Activated CD8-positive, alpha-beta memory T cell treated with anti-CD3 and anti-CD28 coated beads, Interleukin-2, amount 10 ng/mL, durations not matched to agents 7 days and 5 days (primary cell): Measurements from ENCODE around the gene CENPV. TPM values are rescaled to one million over a fixed set of nuclear protein-coding genes. Genes with fewer than 3 reads are reported as not detected.
"Not testable (repeated sequence)": the region's sequence is repeated elsewhere in the genome, so short reads cannot be mapped to it uniquely, and the experiment has no call there.

Experiments
- ATAC-seq: fragments of 150-1000 bp; cut with Tn5 transposase; one replicate; pipeline ENCODE4 v1.10.0; 2021; ENCODE audit warnings: moderate library complexity
- CTCF ChIA-PET: fragments of 350-600 bp; sonication (Branson Sonifier 250); formaldehyde crosslinking; loops from one replicate; lab custom pipeline; 2021; ENCODE audit warnings: antibody characterized with exemption; lab: Charles Lee
- DNase-seq: peaks from one replicate; pipeline ENCODE4 v3.0.0-alpha.2; 2020
- H3K27ac Mint-ChIP-seq: one replicate; pipeline ENCODE4 v1.8.0; 2021; ENCODE audit warnings: mild to moderate bottlenecking, mixed read lengths
- H3K27me3 Mint-ChIP-seq: one replicate; pipeline ENCODE4 v1.8.0; 2021; ENCODE audit warnings: mixed read lengths
- H3K36me3 Mint-ChIP-seq: one replicate; pipeline ENCODE4 v1.8.0; 2021; ENCODE audit warnings: mild to moderate bottlenecking, mixed read lengths
- H3K4me1 Mint-ChIP-seq: one replicate; pipeline ENCODE4 v1.8.0; 2021; ENCODE audit warnings: mixed read lengths
- H3K4me3 Mint-ChIP-seq: one replicate; pipeline ENCODE4 v1.8.0; 2021; ENCODE audit warnings: mild to moderate bottlenecking, moderate library complexity, mixed read lengths
- H3K9me3 Mint-ChIP-seq: one replicate; pipeline ENCODE4 v1.8.0; 2022; ENCODE audit warnings: low read depth, mixed read lengths
- total RNA-seq, 2 experiments: library from RNA; stranded (reverse); gene quantifications; one replicate each; pipeline ENCODE4 v1.2.3, GENCODE V29; 2021

Gene CENPV
- total RNA-seq, 2 experiments from 2014 or later, result 17.2 to 20.4 TPM

- DNase-seq, result no peak
- Mint-ChIP-seq H3K36me3 (peaks cover 4% of the 10 kb centered on the region), H3K4me3 (no peak overlapping the region), H3K4me1 (no peaks in the 10 kb centered on the region), H3K27ac (no peak overlapping the region), H3K9me3 (no peaks in the 10 kb centered on the region), H3K27me3 (no peaks in the 10 kb centered on the region)
- ATAC-seq, result no peak
- CTCF ChIA-PET, result no interaction called here
Measured at GRCh38 chr17:16328997-16329396, 24.3 kb downstream of the CENPV start.

- no peaks in the 10 kb centered on the region for H3K9me3 Mint-ChIP-seq
- no peaks in the 10 kb centered on the region for H3K4me1 Mint-ChIP-seq
- ATAC-seq (no peak), DNase-seq (no peak)
- no peak overlapping the region for H3K4me3 Mint-ChIP-seq
- H3K27me3 Mint-ChIP-seq, result no peaks in the 10 kb centered on the region
- H3K27ac Mint-ChIP-seq, result no peak overlapping the region
- CTCF ChIA-PET, result interaction anchor here (1.0 to 1.2 kb wide), 3 partner anchors 14 to 24 kb away, joined by 3 to 4 read pairs (median 3); no protein-coding TSS in a partner anchor
- H3K36me3 Mint-ChIP-seq, result peaks cover 5% of the 10 kb centered on the region
Measured at GRCh38 chr17:16327018-16327417, 26.3 kb downstream of the CENPV start.

GRCh38 chr17:16325964-16326363 lies 27.3 kb downstream of the CENPV start:
- Mint-ChIP-seq H3K4me3 (no peak overlapping the region), H3K4me1 (no peaks in the 10 kb centered on the region), H3K27me3 (no peaks in the 10 kb centered on the region), H3K27ac (no peak overlapping the region), H3K9me3 (no peaks in the 10 kb centered on the region), H3K36me3 (peaks cover 5% of the 10 kb centered on the region)
- DNase-seq (no peak), ATAC-seq (no peak)
- CTCF ChIA-PET, result no interaction called here

GRCh38 chr17:16322636-16323035 lies 30.6 kb downstream of the CENPV start:
- CTCF ChIA-PET, result no interaction called here
- ATAC-seq (no peak), DNase-seq (no peak)
- Mint-ChIP-seq H3K4me1 (no peaks in the 10 kb centered on the region), H3K27me3 (no peaks in the 10 kb centered on the region), H3K4me3 (no peak overlapping the region), H3K27ac (no peak overlapping the region), H3K36me3 (peaks cover 7% of the 10 kb centered on the region), H3K9me3 (no peaks in the 10 kb centered on the region)

GRCh38 chr17:16319969-16320368 lies 33.3 kb downstream of the CENPV start:
- DNase-seq (no peak), ATAC-seq (no peak)
- Mint-ChIP-seq H3K36me3 (peaks cover 5% of the 10 kb centered on the region), H3K4me3 (no peak overlapping the region), H3K27me3 (no peaks in the 10 kb centered on the region), H3K9me3 (no peaks in the 10 kb centered on the region), H3K4me1 (no peaks in the 10 kb centered on the region), H3K27ac (no peak overlapping the region)
- CTCF ChIA-PET, result no interaction called here

GRCh38 chr17:16314859-16315258 lies 38.4 kb downstream of the CENPV start:
- Mint-ChIP-seq H3K27ac (no peak overlapping the region), H3K9me3 (no peaks in the 10 kb centered on the region), H3K27me3 (no peaks in the 10 kb centered on the region), H3K4me1 (peaks cover 18% of the 10 kb centered on the region), H3K36me3 (peaks cover 10% of the 10 kb centered on the region), H3K4me3 (no peak overlapping the region)
- ATAC-seq (no peak), DNase-seq (no peak)
- CTCF ChIA-PET, result no interaction called here

GRCh38 chr17:16314189-16314588 lies 39.1 kb downstream of the CENPV start:
- CTCF ChIA-PET, result no interaction called here
- Mint-ChIP-seq H3K27me3 (no peaks in the 10 kb centered on the region), H3K27ac (no peak overlapping the region), H3K4me1 (peaks cover 18% of the 10 kb centered on the region), H3K9me3 (no peaks in the 10 kb centered on the region), H3K4me3 (no peak overlapping the region), H3K36me3 (peaks cover 9% of the 10 kb centered on the region)
- no peak for DNase-seq
- no peak for ATAC-seq

GRCh38 chr17:16313139-16314090 lies 39.9 kb downstream of the CENPV start:
- DNase-seq (no peak), ATAC-seq (no peak)
- CTCF ChIA-PET, result interaction anchor here (0.6 to 1.2 kb wide), 3 partner anchors 9 to 27 kb away, joined by 3 to 5 read pairs (median 3); no protein-coding TSS in a partner anchor
- H3K4me1 Mint-ChIP-seq, result peaks cover 18% of the 10 kb centered on the region
- no peak overlapping the region for H3K27ac Mint-ChIP-seq
- H3K9me3 Mint-ChIP-seq, result no peaks in the 10 kb centered on the region
- H3K4me3 Mint-ChIP-seq, result no peak overlapping the region
- peaks cover 8% of the 10 kb centered on the region for H3K36me3 Mint-ChIP-seq
- H3K27me3 Mint-ChIP-seq, result no peaks in the 10 kb centered on the region

GRCh38 chr17:16312061-16312460 lies 41.2 kb downstream of the CENPV start:
- H3K27me3 Mint-ChIP-seq, ATAC-seq, H3K36me3 Mint-ChIP-seq, H3K4me3 Mint-ChIP-seq, DNase-seq, CTCF ChIA-PET, H3K27ac Mint-ChIP-seq, H3K9me3 Mint-ChIP-seq: not testable (repeated sequence)
- H3K4me1 Mint-ChIP-seq, result peaks cover 18% of the 10 kb centered on the region

- H3K4me3 Mint-ChIP-seq, result no peak overlapping the region
- peaks cover 5% of the 10 kb centered on the region for H3K4me1 Mint-ChIP-seq
- no peak overlapping the region for H3K27ac Mint-ChIP-seq
- CTCF ChIA-PET, result interaction anchor here (1.2 to 1.9 kb wide), 3 partner anchors 10 to 35 kb away, joined by 3 to 5 read pairs (median 3); no protein-coding TSS in a partner anchor
- ATAC-seq (no peak), DNase-seq (no peak)
- no peaks in the 10 kb centered on the region for H3K9me3 Mint-ChIP-seq
- peaks cover 6% of the 10 kb centered on the region for H3K36me3 Mint-ChIP-seq
- H3K27me3 Mint-ChIP-seq, result no peaks in the 10 kb centered on the region
Measured at GRCh38 chr17:16306211-16306610, 47.1 kb downstream of the CENPV start.

- Mint-ChIP-seq H3K27me3 (no peaks in the 10 kb centered on the region), H3K4me1 (no peaks in the 10 kb centered on the region), H3K4me3 (no peak overlapping the region), H3K27ac (no peak overlapping the region), H3K36me3 (peaks cover 1% of the 10 kb centered on the region), H3K9me3 (no peaks in the 10 kb centered on the region)
- CTCF ChIA-PET, result interaction anchor here (0.9 to 1.9 kb wide), 12 partner anchors 8 to 110 kb away, joined by 3 to 8 read pairs (median 4); partner anchors contain the start of genes TRPV2 and UBB
- ATAC-seq, result no peak
- DNase-seq, result no peak
Measured at GRCh38 chr17:16304830-16305229, 48.4 kb downstream of the CENPV start.

- Mint-ChIP-seq H3K27ac (no peak overlapping the region), H3K4me3 (no peak overlapping the region), H3K36me3 (peaks cover 1% of the 10 kb centered on the region), H3K27me3 (no peaks in the 10 kb centered on the region), H3K4me1 (no peaks in the 10 kb centered on the region), H3K9me3 (no peaks in the 10 kb centered on the region)
- CTCF ChIA-PET, result interaction anchor here (0.7 to 1.1 kb wide), 3 partner anchors 25 to 112 kb away, joined by 3 to 4 read pairs (median 3); partner anchors contain the start of gene TRPV2
- no peak for ATAC-seq
- no peak for DNase-seq
Measured at GRCh38 chr17:16302856-16303255, 50.4 kb downstream of the CENPV start.

GRCh38 chr17:16301963-16302855 lies 51.1 kb downstream of the CENPV start:
- H3K27me3 Mint-ChIP-seq, result no peaks in the 10 kb centered on the region
- no peak overlapping the region for H3K4me3 Mint-ChIP-seq
- H3K4me1 Mint-ChIP-seq, result peaks cover 3% of the 10 kb centered on the region
- CTCF ChIA-PET, result interaction anchor here (1.1 to 1.6 kb wide), 3 partner anchors 17 to 113 kb away, joined by 4 read pairs; partner anchors contain the start of gene TRPV2
- peaks cover 1% of the 10 kb centered on the region for H3K36me3 Mint-ChIP-seq
- H3K9me3 Mint-ChIP-seq, result no peaks in the 10 kb centered on the region
- DNase-seq (no peak), ATAC-seq (no peak)
- no peak overlapping the region for H3K27ac Mint-ChIP-seq
